Measurements from ENCODE around the gene DLGAP3.

Gene DLGAP3

GRCh38 chr1:34884961-34885360 lies 44.5 kb downstream of the DLGAP3 start:
- H3K27ac ChIP-seq = no peak overlapping the region

GRCh38 chr1:34884536-34884935 lies 44.9 kb downstream of the DLGAP3 start:
- no peak for TF ChIP-seq CTCF (conservative IDR thresholded peaks at IDR 0.05)
- H3K27ac ChIP-seq = no peak overlapping the region

More at GRCh38 chr1:34884961-34885360, 44.5 kb downstream of the DLGAP3 start:
- 0 out of 2 replicates have a peak, but pooled peaks have one; percentile 27 for TF ChIP-seq CTCF (conservative IDR thresholded peaks at IDR 0.05)

- no peak overlapping the region for H3K27ac ChIP-seq
- no peak for TF ChIP-seq CTCF (conservative IDR thresholded peaks at IDR 0.05)
Observed at GRCh38 chr1:34879230-34879629, 50.2 kb downstream of the DLGAP3 start.

DNA sequence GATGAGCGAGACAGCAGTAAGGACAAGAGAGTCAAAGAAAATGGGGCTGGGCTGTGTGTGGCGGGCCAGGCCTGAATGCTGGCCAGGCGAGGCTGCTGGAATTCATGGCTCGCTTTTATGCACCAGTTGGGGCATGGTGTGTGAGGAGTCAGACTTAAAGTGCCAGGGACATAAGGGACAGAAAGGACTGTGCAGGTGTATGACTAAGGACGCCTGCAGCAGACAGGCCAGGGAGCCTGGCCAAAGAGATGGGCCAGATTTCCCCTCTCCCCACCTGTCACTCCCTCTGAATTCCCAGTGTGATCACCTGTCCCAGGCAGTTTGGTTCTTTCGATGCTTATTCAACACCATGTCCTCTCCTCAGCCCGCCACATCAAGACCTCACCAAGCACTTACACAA lies 53.0 kb downstream of the DLGAP3 start:
- H3K27ac ChIP-seq = no peak overlapping the region
- no peak for TF ChIP-seq CTCF (conservative IDR thresholded peaks at IDR 0.05)

DNA sequence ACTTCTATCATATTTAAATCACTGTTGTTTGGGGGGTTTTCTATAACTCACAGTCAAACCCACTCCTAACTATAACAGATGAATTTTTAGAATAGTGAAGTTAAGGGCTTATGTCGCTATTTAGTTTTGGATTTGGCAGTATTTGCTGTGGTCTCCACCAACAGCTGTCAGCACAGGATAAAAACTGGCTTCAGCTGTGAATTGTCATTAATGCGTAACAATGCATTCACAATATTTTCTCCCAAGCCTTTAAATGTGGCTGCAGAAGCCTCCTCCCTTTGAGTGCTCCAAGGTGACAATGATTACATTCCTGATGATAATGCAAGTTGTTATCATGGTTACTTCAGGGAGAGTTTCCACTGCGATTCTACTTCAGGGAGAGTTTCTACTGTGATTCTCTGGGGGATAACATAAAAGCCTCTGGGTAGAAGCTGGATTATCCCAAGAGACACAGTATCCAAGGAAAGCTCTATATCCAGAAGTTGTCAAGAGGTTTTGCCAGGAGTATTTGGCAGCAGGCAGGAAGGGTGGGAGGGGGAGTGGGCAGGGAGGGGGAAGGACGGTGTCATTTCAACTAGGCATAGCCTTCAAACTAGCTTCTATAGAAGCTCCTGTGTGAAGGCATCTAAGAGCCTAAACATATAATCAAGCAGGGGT lies 55.0 kb downstream of the DLGAP3 start:
- H3K27ac ChIP-seq = no peak overlapping the region
- no peak for TF ChIP-seq CTCF (conservative IDR thresholded peaks at IDR 0.05)

DNA sequence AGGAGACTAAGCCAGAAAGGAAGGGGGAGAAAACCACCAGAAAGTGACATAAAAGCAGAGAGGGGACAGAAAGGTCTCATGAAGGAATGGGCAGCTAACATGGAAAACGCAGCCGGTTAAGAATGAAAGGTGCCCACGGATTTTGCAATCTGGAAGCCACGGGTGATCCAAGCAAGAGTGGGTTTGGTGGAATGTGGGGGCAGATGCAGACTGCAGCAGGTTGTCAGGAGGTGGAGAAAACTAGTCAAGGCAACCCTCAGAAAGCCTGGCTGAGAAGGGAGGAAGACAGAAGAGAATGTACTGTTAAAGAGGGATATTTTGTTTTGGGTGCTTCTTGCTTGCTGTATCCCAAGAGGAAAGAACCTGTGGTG lies 57.3 kb downstream of the DLGAP3 start:
- no peak for TF ChIP-seq CTCF (conservative IDR thresholded peaks at IDR 0.05)
- H3K27ac ChIP-seq = no peak overlapping the region

- H3K27ac ChIP-seq = no peak overlapping the region
- no peak for TF ChIP-seq CTCF (conservative IDR thresholded peaks at IDR 0.05)
Observed at GRCh38 chr1:34871443-34872132, 57.9 kb downstream of the DLGAP3 start.
